ENCODE results near the gene WDR76.

GRCh38 chr15:43792761-43793476, 33.9 kb upstream of the WDR76 start:
- TF ChIP-seq, protein P1, sequence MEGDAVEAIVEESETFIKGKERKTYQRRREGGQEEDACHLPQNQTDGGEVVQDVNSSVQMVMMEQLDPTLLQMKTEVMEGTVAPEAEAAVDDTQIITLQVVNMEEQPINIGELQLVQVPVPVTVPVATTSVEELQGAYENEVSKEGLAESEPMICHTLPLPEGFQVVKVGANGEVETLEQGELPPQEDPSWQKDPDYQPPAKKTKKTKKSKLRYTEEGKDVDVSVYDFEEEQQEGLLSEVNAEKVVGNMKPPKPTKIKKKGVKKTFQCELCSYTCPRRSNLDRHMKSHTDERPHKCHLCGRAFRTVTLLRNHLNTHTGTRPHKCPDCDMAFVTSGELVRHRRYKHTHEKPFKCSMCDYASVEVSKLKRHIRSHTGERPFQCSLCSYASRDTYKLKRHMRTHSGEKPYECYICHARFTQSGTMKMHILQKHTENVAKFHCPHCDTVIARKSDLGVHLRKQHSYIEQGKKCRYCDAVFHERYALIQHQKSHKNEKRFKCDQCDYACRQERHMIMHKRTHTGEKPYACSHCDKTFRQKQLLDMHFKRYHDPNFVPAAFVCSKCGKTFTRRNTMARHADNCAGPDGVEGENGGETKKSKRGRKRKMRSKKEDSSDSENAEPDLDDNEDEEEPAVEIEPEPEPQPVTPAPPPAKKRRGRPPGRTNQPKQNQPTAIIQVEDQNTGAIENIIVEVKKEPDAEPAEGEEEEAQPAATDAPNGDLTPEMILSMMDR (conservative IDR thresholded peaks at IDR 0.05 in 1 of 2, IDR thresholded peaks at IDR 0.05 in 1 of 2; ENCODE audit: extremely low read depth in 1 of 2, insufficient read depth in 1 of 2, low read depth in 1 of 2, low read length in 2 of 2): peak in 1 of 2 donors; percentile 15
- TF ChIP-seq EZH2 (IDR thresholded peaks at IDR 0.05; ENCODE audit: borderline replicate concordance, low read length): no peak

All from mammary epithelial cell (primary cell).